K562 (cell line): ENCODE results near the gene ITPR2. TPM values are rescaled to one million over a fixed set of nuclear protein-coding genes. Genes with fewer than 3 reads are reported as not detected.

Experiments used
- ATF6 ChIP-seq: sonication (generic); formaldehyde crosslinking; IDR thresholded peaks from 2 replicates; pipeline ENCODE4 v1.4.0; 2020; ENCODE audit warnings: mild to moderate bottlenecking, missing genetic modification reagents
- BRD9 ChIP-seq: fragments of 450-650 bp; IDR thresholded peaks from 2 replicates; pipeline ENCODE4 v1.6.1; 2018; ENCODE audit warnings: low read depth; ENCODE audit not compliant: partially characterized antibody
- CBX2 ChIP-seq: fragments of 200-600 bp; sonication (generic); IDR thresholded peaks from one replicate; pipeline ENCODE4 v1.6.1; 2012; ENCODE audit warnings: mild to moderate bottlenecking, low read length, inconsistent platforms; ENCODE audit not compliant: insufficient read depth, poor library complexity, severe bottlenecking
- CEBPG ChIP-seq, 3 experiments: fragments of 200-800 bp in 1 of 3; sonication (Bioruptor generic) in 1 of 3; sonication (generic) in 1 of 3; formaldehyde crosslinking in 1 of 3; IDR thresholded peaks in 2 of 3; conservative IDR thresholded peaks in 1 of 3; 2 replicates each; pipeline versions ENCODE4 v1.6.1 to v1.8.0; 2016 to 2022; ENCODE audit warnings: missing compliant biosample characterization in 2 of 3, missing genetic modification characterization in 2 of 3, mild to moderate bottlenecking in 1 of 3, missing genetic modification reagents in 1 of 3
- CREB5 ChIP-seq: fragments of 250-450 bp; sonication (Bioruptor Pico); IDR thresholded peaks from 2 replicates; pipeline ENCODE4 v1.5.0; 2020; ENCODE audit warnings: mild to moderate bottlenecking
- E2F3 ChIP-seq: fragments of 250-450 bp; sonication (Bioruptor Pico); IDR thresholded peaks from 2 replicates; pipeline ENCODE4 v1.4.0; 2020; ENCODE audit warnings: mild to moderate bottlenecking
- EGR1 ChIP-seq: fragments of 450-650 bp; conservative IDR thresholded peaks from 2 replicates; pipeline ENCODE4 v1.6.1; 2017; ENCODE audit warnings: mild to moderate bottlenecking
- ERF ChIP-seq: fragments of 450-650 bp; formaldehyde crosslinking; IDR thresholded peaks from 2 replicates; pipeline ENCODE4 v1.4.0; 2020; ENCODE audit warnings: mild to moderate bottlenecking, mixed read lengths
- FOSL1 ChIP-seq: fragments of 200-800 bp; sonication (Bioruptor generic); conservative IDR thresholded peaks from 2 replicates; pipeline ENCODE4 v1.6.1; 2016; ENCODE audit warnings: missing genetic modification characterization, missing compliant biosample characterization
- FOXK2 ChIP-seq, 2 experiments: fragments of 450-650 bp; IDR thresholded peaks in 1 of 2; conservative IDR thresholded peaks in 1 of 2; 2 replicates each; pipeline ENCODE4 v1.6.1; 2016; ENCODE audit warnings: low read depth in 2 of 2, mild to moderate bottlenecking in 1 of 2
- GATAD2A ChIP-seq: fragments of 450-650 bp; IDR thresholded peaks from 2 replicates; pipeline ENCODE4 v1.6.1; 2017
- HOXB6 ChIP-seq: fragments of 250-450 bp; sonication (Bioruptor Pico); IDR thresholded peaks from 2 replicates; pipeline ENCODE4 v1.5.1; 2022; ENCODE audit warnings: mild to moderate bottlenecking, borderline replicate concordance
- MAFK ChIP-seq: IDR thresholded peaks from 2 replicates; pipeline ENCODE4 v1.6.1; 2011; ENCODE audit warnings: low read length, improper control_type of control experiment
- MEIS2 ChIP-seq: fragments of 450-650 bp; IDR thresholded peaks from 2 replicates; pipeline ENCODE4 v1.6.1; 2014; ENCODE audit warnings: mild to moderate bottlenecking; ENCODE audit not compliant: partially characterized antibody
- OTX1 ChIP-seq: fragments of 450-650 bp; formaldehyde crosslinking; IDR thresholded peaks from 2 replicates; pipeline ENCODE4 v1.4.0; 2022; ENCODE audit warnings: mild to moderate bottlenecking
- PHB ChIP-seq: fragments of 250-450 bp; sonication (Bioruptor Pico); IDR thresholded peaks from 2 replicates; pipeline ENCODE4 v1.5.0; 2021
- RFX1 ChIP-seq: fragments of 450-650 bp; IDR thresholded peaks from 2 replicates; pipeline ENCODE4 v1.6.1; 2016; ENCODE audit warnings: mild to moderate bottlenecking, moderate library complexity
- SIRT6 ChIP-seq: IDR thresholded peaks from one replicate; pipeline ENCODE4 v1.6.1; 2012; ENCODE audit warnings: low read depth, mild to moderate bottlenecking, control low read depth, inconsistent platforms, low read length, moderate library complexity
- SP1 ChIP-seq: sonication (generic); formaldehyde crosslinking; IDR thresholded peaks from 2 replicates; pipeline ENCODE4 v1.8.1; 2022; ENCODE audit warnings: mild to moderate bottlenecking, missing genetic modification reagents
- SRSF9 ChIP-seq: fragments of 200-400 bp; formaldehyde crosslinking; IDR thresholded peaks from 2 replicates; pipeline ENCODE4 v1.6.1; 2017; ENCODE audit warnings: low read depth, low read length, borderline replicate concordance
- TFE3 ChIP-seq: fragments of 450-650 bp; formaldehyde crosslinking; IDR thresholded peaks from 2 replicates; pipeline ENCODE4 v1.4.0; 2020; ENCODE audit warnings: mild to moderate bottlenecking, mixed read lengths
- ZNF24 ChIP-seq: fragments of 450-650 bp; IDR thresholded peaks from 2 replicates; pipeline ENCODE4 v1.6.1; 2016
- ZNF507 ChIP-seq: conservative IDR thresholded peaks from 2 replicates; pipeline ENCODE4 v1.6.1; 2017; ENCODE audit warnings: missing genetic modification characterization, missing compliant biosample characterization
- ZNF655 ChIP-seq: fragments of 250-450 bp; sonication (Bioruptor Pico); IDR thresholded peaks from 2 replicates; pipeline ENCODE4 v1.5.0; 2021
- polyA plus RNA-seq, 8 experiments: library from polyadenylated mRNA; depleted of rRNA in 4 of 8; stranded (reverse) in 5 of 8; unstranded in 3 of 8; fragments of >200 nt; fragmentation: Nextera tagmentation in 2 of 8; fragmentation: Illumina TruSeq in 1 of 8; extraction: Ambion mirVana in 2 of 8; extraction: Trizol in 1 of 8; gene quantifications; 2 replicates each; pipeline versions ENCODE4 v1.2.1 to v1.2.3, GENCODE V29; 2011 to 2014; ENCODE audit warnings: inconsistent platforms in 1 of 8, missing spikeins in 1 of 8
- total RNA-seq, 7 experiments: library from RNA; depleted of rRNA in 6 of 7; stranded (reverse); fragments of >200 nt in 6 of 7; fragmentation: Illumina TruSeq in 2 of 7; extraction: Trizol in 2 of 7; gene quantifications; 2 replicates each; pipeline versions ENCODE4 v1.2.1 to v1.2.3, GENCODE V29; 2011 to 2021; ENCODE audit warnings: low replicate concordance in 1 of 7

Gene ITPR2
- total and polyA plus RNA-seq, 9 of the 15 experiments (the other 6 are each of a cell fraction or from before 2014, with no cell fraction given) = 0.21 to 3.3 (median 0.95) TPM

- TF ChIP-seq ZNF655 (CRISPR knock-in tag) (no peak), SIRT6 (no peak), MEIS2 (no peak), ZNF507 (tag) (no peak), RFX1 (no peak), ZNF24 (no peak), BRD9 (peak; percentile 24), TFE3 (CRISPR knock-in tag) (no peak; the same call in 1 of the 2 replicates), HOXB6 (CRISPR knock-in tag) (no peak), CBX2 (no peak), SP1 (no peak), CREB5 (CRISPR knock-in tag) (no peak), FOSL1 (peak; percentile 94), GATAD2A (no peak), EGR1 (no peak), ATF6 (no peak), OTX1 (CRISPR knock-in tag) (no peak), E2F3 (CRISPR knock-in tag) (0 out of 2 replicates have a peak, but pooled peaks have one; percentile 66), MAFK (peak; percentile 60; the same call in 1 of the 2 replicates), CEBPG (CRISPR knock-in tag; IDR thresholded peaks at IDR 0.05) (no peak), CEBPG (tag; conservative IDR thresholded peaks at IDR 0.05 in 1 of 2, IDR thresholded peaks at IDR 0.05 in 1 of 2) (no peak), PHB (CRISPR knock-in tag) (no peak), FOXK2 (conservative IDR thresholded peaks at IDR 0.05 in 1 of 2, IDR thresholded peaks at IDR 0.05 in 1 of 2; ENCODE audit: low read depth in 2 of 2) (peak; percentile 47; a peak in 2 of 4 replicates), ERF (no peak), SRSF9 (no peak)
These were observed 136.3 kb downstream of the ITPR2 start (continued) for GRCh38 chr12:26696613-26697092.
